ENCODE data around the gene TUBGCP6.

The TUBGCP6 gene

GRCh38 chr22:50262973-50263617, 18.3 kb upstream of the TUBGCP6 start:
- no peak for TF ChIP-seq FOXM1 (IDR thresholded peaks at IDR 0.05; ENCODE audit: borderline replicate concordance)
- no peak for TF ChIP-seq ELF4 (IDR thresholded peaks at IDR 0.05)
- no peak for TF ChIP-seq L3MBTL2 (conservative IDR thresholded peaks at IDR 0.05)
- TF ChIP-seq SP1 (IDR thresholded peaks at IDR 0.05), result no peak
- TF ChIP-seq CTBP1 (IDR thresholded peaks at IDR 0.05; ENCODE audit: borderline replicate concordance), result no peak
- no peak for TF ChIP-seq FOXK2 (IDR thresholded peaks at IDR 0.05)
- no peak for TF ChIP-seq PKNOX1 (IDR thresholded peaks at IDR 0.05)
- no peak for TF ChIP-seq SUZ12 (IDR thresholded peaks at IDR 0.05)
- no peak for TF ChIP-seq ARNT (IDR thresholded peaks at IDR 0.05)
- no peak for TF ChIP-seq FOXA1 (IDR thresholded peaks at IDR 0.05)
- TF ChIP-seq BHLHE40 (IDR thresholded peaks at IDR 0.05; ENCODE audit: borderline replicate concordance), result no peak
- TF ChIP-seq NFRKB (IDR thresholded peaks at IDR 0.05), result no peak
- TF ChIP-seq TARDBP (IDR thresholded peaks at IDR 0.05), result no peak
- no peak for TF ChIP-seq HDGF (IDR thresholded peaks at IDR 0.05; ENCODE audit: borderline replicate concordance)
- no peak for TF ChIP-seq ZNF384 (IDR thresholded peaks at IDR 0.05)
- no peak for TF ChIP-seq LEF1 (IDR thresholded peaks at IDR 0.05; ENCODE audit: borderline replicate concordance)
- POLR2A ChIA-PET, result interaction anchor here (1.2 kb wide), 1 partner anchor 9 kb away, joined by 3 read pairs; no protein-coding TSS in a partner anchor
- CTCF ChIA-PET, result interaction anchor here (0.7 to 1.3 kb wide), 2 partner anchors 9 to 79 kb away, joined by 3 to 4 read pairs; no protein-coding TSS in a partner anchor
- no peak for DNase-seq (ENCODE audit: extremely low spot score)

- POLR2A ChIA-PET, result interaction anchor here (1.4 kb wide), 1 partner anchor 10 kb away, joined by 4 read pairs; no protein-coding TSS in a partner anchor
- CTCF ChIA-PET, result interaction anchor here (1.3 kb wide), 1 partner anchor 9 kb away, joined by 4 read pairs; no protein-coding TSS in a partner anchor
- DNase-seq (ENCODE audit: extremely low spot score), result no peak
- no peak for TF ChIP-seq L3MBTL2 (conservative IDR thresholded peaks at IDR 0.05)
- no peak for TF ChIP-seq FOXK2 (IDR thresholded peaks at IDR 0.05)
- TF ChIP-seq ARNT (IDR thresholded peaks at IDR 0.05), result no peak
- TF ChIP-seq TARDBP (IDR thresholded peaks at IDR 0.05), result no peak
- TF ChIP-seq SUZ12 (IDR thresholded peaks at IDR 0.05), result no peak
- TF ChIP-seq PKNOX1 (IDR thresholded peaks at IDR 0.05), result no peak
- TF ChIP-seq ZNF384 (IDR thresholded peaks at IDR 0.05), result no peak
- no peak for TF ChIP-seq FOXA1 (IDR thresholded peaks at IDR 0.05)
- TF ChIP-seq HDGF (IDR thresholded peaks at IDR 0.05; ENCODE audit: borderline replicate concordance), result no peak
- no peak for TF ChIP-seq BHLHE40 (IDR thresholded peaks at IDR 0.05; ENCODE audit: borderline replicate concordance)
- no peak for TF ChIP-seq FOXM1 (IDR thresholded peaks at IDR 0.05; ENCODE audit: borderline replicate concordance)
Observed at GRCh38 chr22:50262460-50262911, 17.7 kb upstream of the TUBGCP6 start.

GRCh38 chr22:50261615-50262459, 17.0 kb upstream of the TUBGCP6 start, which contains the start of gene MAPK12:
Gene MAPK12 (minus strand): TSS chr22:50261683. CDS start chr22:50261509, 174 bp downstream.
- TF ChIP-seq FOXA1 (IDR thresholded peaks at IDR 0.05) (no peak), HDGF (IDR thresholded peaks at IDR 0.05; ENCODE audit: borderline replicate concordance) (no peak), FOXK2 (IDR thresholded peaks at IDR 0.05) (no peak), CTBP1 (IDR thresholded peaks at IDR 0.05; ENCODE audit: borderline replicate concordance) (no peak), SP1 (IDR thresholded peaks at IDR 0.05) (no peak), BHLHE40 (IDR thresholded peaks at IDR 0.05; ENCODE audit: borderline replicate concordance) (no peak), ELF4 (IDR thresholded peaks at IDR 0.05) (no peak), L3MBTL2 (conservative IDR thresholded peaks at IDR 0.05) (no peak), FOXM1 (IDR thresholded peaks at IDR 0.05; ENCODE audit: borderline replicate concordance) (no peak), ARNT (IDR thresholded peaks at IDR 0.05) (no peak), PKNOX1 (IDR thresholded peaks at IDR 0.05) (no peak), ZNF384 (IDR thresholded peaks at IDR 0.05) (no peak), LEF1 (IDR thresholded peaks at IDR 0.05; ENCODE audit: borderline replicate concordance) (no peak), TARDBP (IDR thresholded peaks at IDR 0.05) (no peak), NFRKB (IDR thresholded peaks at IDR 0.05) (no peak), SUZ12 (IDR thresholded peaks at IDR 0.05) (no peak)
- POLR2A ChIA-PET, result interaction anchor here (1.0 to 1.9 kb wide), 7 partner anchors 9 to 69 kb away, joined by 3 to 13 read pairs (median 4); partner anchors contain the start of gene HDAC10
- CTCF ChIA-PET, result interaction anchor here (1.1 kb wide), 1 partner anchor 9 kb away, joined by 4 read pairs; no protein-coding TSS in a partner anchor
- peak; percentile 61 for DNase-seq (ENCODE audit: extremely low spot score)

- ChIA-PET CTCF (interaction anchor here (1.1 to 1.4 kb wide), 3 partner anchors 8 to 19 kb away, joined by 4 read pairs; no protein-coding TSS in a partner anchor), POLR2A (interaction anchor here (0.8 to 1.9 kb wide), 11 partner anchors 8 to 265 kb away, joined by 3 to 13 read pairs (median 4); partner anchors contain the start of genes HDAC10 and SCO2)
- peak; percentile 54 for DNase-seq (ENCODE audit: extremely low spot score)
- TF ChIP-seq CTBP1 (IDR thresholded peaks at IDR 0.05; ENCODE audit: borderline replicate concordance), result no peak
- TF ChIP-seq L3MBTL2 (conservative IDR thresholded peaks at IDR 0.05), result peak; percentile 73
Observed at GRCh38 chr22:50260801-50261614, 16.2 kb upstream of the TUBGCP6 start.
